Measurements from ENCODE around the gene LIMS2. TPM values are rescaled to one million over a fixed set of nuclear protein-coding genes. Genes with fewer than 3 reads are reported as not detected.
A peak's percentile ranks its signal among the peaks of the same experiment; 100 is the strongest.

Gene LIMS2
- total RNA-seq, 1 experiment from 2014 or later: 0.48 TPM

GRCh38 chr2:127652786-127653357, 22.5 kb downstream of the LIMS2 start:
- in situ Hi-C loops (cut with HindIII; ENCODE audit: low pct_unique_long_range_greater_than_20kb, low sequenced_read_pairs): no loop called here

GRCh38 chr2:127651971-127652550, 23.3 kb downstream of the LIMS2 start:
- DNase-seq (ENCODE audit: low read depth, low spot score): peak; percentile 69
- in situ Hi-C loops (cut with HindIII; ENCODE audit: low pct_unique_long_range_greater_than_20kb, low sequenced_read_pairs): no loop called here

More at GRCh38 chr2:127652786-127653357, 22.5 kb downstream of the LIMS2 start:
- DNase-seq (ENCODE audit: low read depth, low spot score): no peak

- no peak for DNase-seq (ENCODE audit: low read depth, low spot score)
- in situ Hi-C loops (cut with HindIII; ENCODE audit: low pct_unique_long_range_greater_than_20kb, low sequenced_read_pairs): no loop called here
These were observed 23.9 kb downstream of the LIMS2 start for GRCh38 chr2:127651381-127651809.

- in situ Hi-C loops (cut with HindIII; ENCODE audit: low pct_unique_long_range_greater_than_20kb, low sequenced_read_pairs): no loop called here
- DNase-seq (ENCODE audit: low read depth, low spot score): no peak
These were observed 24.4 kb downstream of the LIMS2 start for GRCh38 chr2:127650785-127651380.

GRCh38 chr2:127650041-127650784, 25.1 kb downstream of the LIMS2 start:
- no peak for DNase-seq (ENCODE audit: low read depth, low spot score)
- in situ Hi-C loops (cut with HindIII; ENCODE audit: low pct_unique_long_range_greater_than_20kb, low sequenced_read_pairs): no loop called here

- DNase-seq (ENCODE audit: low read depth, low spot score): peak; percentile 88
- in situ Hi-C loops (cut with HindIII; ENCODE audit: low pct_unique_long_range_greater_than_20kb, low sequenced_read_pairs): no loop called here
These were observed 25.7 kb downstream of the LIMS2 start for GRCh38 chr2:127649684-127650040.

GRCh38 chr2:127649100-127649611, 26.2 kb downstream of the LIMS2 start:
- no peak for DNase-seq (ENCODE audit: low read depth, low spot score)
- in situ Hi-C loops (cut with HindIII; ENCODE audit: low pct_unique_long_range_greater_than_20kb, low sequenced_read_pairs): no loop called here

- in situ Hi-C loops (cut with HindIII; ENCODE audit: low pct_unique_long_range_greater_than_20kb, low sequenced_read_pairs): no loop called here
- no peak for DNase-seq (ENCODE audit: low read depth, low spot score)
These were observed 27.0 kb downstream of the LIMS2 start for GRCh38 chr2:127648321-127648720.

GRCh38 chr2:127647242-127648190, 27.8 kb downstream of the LIMS2 start:
- DNase-seq (ENCODE audit: low read depth, low spot score): no peak
- in situ Hi-C loops (cut with HindIII; ENCODE audit: low pct_unique_long_range_greater_than_20kb, low sequenced_read_pairs): no loop called here

- in situ Hi-C loops (cut with HindIII; ENCODE audit: low pct_unique_long_range_greater_than_20kb, low sequenced_read_pairs): no loop called here
- DNase-seq (ENCODE audit: low read depth, low spot score): no peak
These were observed 28.7 kb downstream of the LIMS2 start for GRCh38 chr2:127646487-127647241.

- in situ Hi-C loops (cut with HindIII; ENCODE audit: low pct_unique_long_range_greater_than_20kb, low sequenced_read_pairs): no loop called here
- no peak for DNase-seq (ENCODE audit: low read depth, low spot score)
These were observed 29.7 kb downstream of the LIMS2 start, which contains the start of gene GPR17 for GRCh38 chr2:127645395-127646291. Gene GPR17 (plus strand): TSS chr2:127646153. CDS start chr2:127650736, 4,583 bp downstream.

- in situ Hi-C loops (cut with HindIII; ENCODE audit: low pct_unique_long_range_greater_than_20kb, low sequenced_read_pairs): no loop called here
These were observed 30.3 kb downstream of the LIMS2 start for GRCh38 chr2:127645026-127645394.

GRCh38 chr2:127644066-127645025, 31.0 kb downstream of the LIMS2 start:
- in situ Hi-C loops (cut with HindIII; ENCODE audit: low pct_unique_long_range_greater_than_20kb, low sequenced_read_pairs): no loop called here
- no peak for DNase-seq (ENCODE audit: low read depth, low spot score)

More at GRCh38 chr2:127645026-127645394, 30.3 kb downstream of the LIMS2 start:
- no peak for DNase-seq (ENCODE audit: low read depth, low spot score)

- DNase-seq (ENCODE audit: low read depth, low spot score): no peak
- in situ Hi-C loops (cut with HindIII; ENCODE audit: low pct_unique_long_range_greater_than_20kb, low sequenced_read_pairs): no loop called here
These were observed 31.8 kb downstream of the LIMS2 start for GRCh38 chr2:127643439-127644065.
